SIG-M5 treated with dmso at 0.1 percent for 504 hours (cell line): ENCODE data around the gene CREB3L2.
"Not testable (repeated sequence)": the region's sequence is repeated elsewhere in the genome, so short reads cannot be mapped to it uniquely, and the experiment has no call there.

ENCODE experiments used
- DNase-seq: peaks from one replicate; lab custom pipeline; 2025; ENCODE audit not compliant: unreplicated experiment; lab: John Stamatoyannopoulos, UW

CREB3L2 gene

GRCh38 chr7:137989590-137989989, 12.3 kb downstream of the CREB3L2 start:
- DNase-seq, result no peak

- no peak for DNase-seq
Measured at GRCh38 chr7:137989094-137989493, 12.8 kb downstream of the CREB3L2 start.

- no peak for DNase-seq
Measured at GRCh38 chr7:137987968-137988367, 13.9 kb downstream of the CREB3L2 start.

GRCh38 chr7:137987563-137987962, 14.3 kb downstream of the CREB3L2 start:
- no peak for DNase-seq

- DNase-seq, result no peak
Measured at GRCh38 chr7:137987018-137987349, 14.9 kb downstream of the CREB3L2 start.

GRCh38 chr7:137986252-137987017, 15.5 kb downstream of the CREB3L2 start:
- no peak for DNase-seq

- DNase-seq, result no peak
Measured at GRCh38 chr7:137985897-137986251, 16.0 kb downstream of the CREB3L2 start.

GRCh38 chr7:137985253-137985896, 16.5 kb downstream of the CREB3L2 start:
- DNase-seq, result no peak

GRCh38 chr7:137984181-137985041, 17.5 kb downstream of the CREB3L2 start:
- DNase-seq, result no peak

GRCh38 chr7:137983323-137984008, 18.4 kb downstream of the CREB3L2 start:
- no peak for DNase-seq

GRCh38 chr7:137982394-137982793, 19.5 kb downstream of the CREB3L2 start:
- not testable (repeated sequence) for DNase-seq

GRCh38 chr7:137981668-137982067, 20.2 kb downstream of the CREB3L2 start:
- peak; percentile 15 for DNase-seq

- DNase-seq, result no peak
Measured at GRCh38 chr7:137981175-137981574, 20.7 kb downstream of the CREB3L2 start.

GRCh38 chr7:137980308-137980707, 21.6 kb downstream of the CREB3L2 start:
- DNase-seq, result no peak

GRCh38 chr7:137978464-137979237, 23.2 kb downstream of the CREB3L2 start:
- no peak for DNase-seq

- DNase-seq, result no peak
Measured at GRCh38 chr7:137977173-137977572, 24.7 kb downstream of the CREB3L2 start.

- DNase-seq, result no peak
Measured at GRCh38 chr7:137976696-137977095, 25.2 kb downstream of the CREB3L2 start.

GRCh38 chr7:137976232-137976631, 25.7 kb downstream of the CREB3L2 start:
- DNase-seq, result no peak

GRCh38 chr7:137975768-137976167, 26.1 kb downstream of the CREB3L2 start:
- no peak for DNase-seq

GRCh38 chr7:137975221-137975620, 26.7 kb downstream of the CREB3L2 start:
- DNase-seq, result no peak

- DNase-seq, result no peak
Measured at GRCh38 chr7:137974766-137975165, 27.1 kb downstream of the CREB3L2 start.
